GM23248 (cell line): ENCODE data around the gene ZNF689. TPM values are rescaled to one million over a fixed set of nuclear protein-coding genes. Genes with fewer than 3 reads are reported as not detected.
A peak's percentile ranks its signal among the peaks of the same experiment; 100 is the strongest.

ENCODE experiments used
- DNase-seq: peaks from one replicate; pipeline ENCODE4 v3.0.0-alpha.2; 2015
- H2AFZ ChIP-seq: fragments of 200-600 bp; sonication (generic); 2 replicates; pipeline ENCODE4 v1.6.1; 2016; ENCODE audit warnings: antibody characterized with exemption
- H3F3A ChIP-seq: fragments of 200-600 bp; sonication (generic); 2 replicates; pipeline ENCODE4 v1.6.1; 2016; ENCODE audit warnings: mild to moderate bottlenecking, antibody characterized with exemption, mixed run types; ENCODE audit not compliant: insufficient read depth
- H3K27ac ChIP-seq: fragments of 200-600 bp; sonication (generic); 2 replicates; pipeline ENCODE4 v1.5.1; 2016; ENCODE audit warnings: mild to moderate bottlenecking
- H3K27me3 ChIP-seq: fragments of 200-600 bp; sonication (generic); replicated peaks from 2 replicates; pipeline ENCODE4 v1.6.1; 2016; ENCODE audit warnings: mild to moderate bottlenecking; ENCODE audit not compliant: insufficient read depth
- H3K36me3 ChIP-seq: fragments of 200-600 bp; sonication (generic); 2 replicates; pipeline ENCODE4 v1.6.1; 2016; ENCODE audit warnings: low read depth, mild to moderate bottlenecking
- H3K4me1 ChIP-seq: fragments of 200-600 bp; sonication (generic); 2 replicates; pipeline ENCODE4 v1.6.1; 2016; ENCODE audit warnings: mild to moderate bottlenecking; ENCODE audit not compliant: insufficient read depth
- H3K4me2 ChIP-seq: fragments of 200-600 bp; sonication (generic); one replicate; pipeline ENCODE4 v1.6.1; 2016; ENCODE audit warnings: mild to moderate bottlenecking; ENCODE audit not compliant: unreplicated experiment
- H3K4me3 ChIP-seq: fragments of 200-600 bp; sonication (generic); 2 replicates; pipeline ENCODE4 v1.5.1; 2016; ENCODE audit warnings: mild to moderate bottlenecking
- H3K79me2 ChIP-seq: fragments of 200-600 bp; sonication (generic); 2 replicates; pipeline ENCODE4 v1.6.1; 2016; ENCODE audit warnings: mild to moderate bottlenecking; ENCODE audit not compliant: insufficient read depth
- H3K9ac ChIP-seq: fragments of 200-600 bp; sonication (generic); 2 replicates; pipeline ENCODE4 v1.6.1; 2016; ENCODE audit warnings: mild to moderate bottlenecking
- H3K9me2 ChIP-seq: fragments of 200-600 bp; sonication (generic); 2 replicates; pipeline ENCODE4 v1.6.1; 2016; ENCODE audit warnings: mixed run types, mild to moderate bottlenecking, moderate library complexity; ENCODE audit not compliant: insufficient read depth
- H3K9me3 ChIP-seq: fragments of 200-600 bp; sonication (generic); one replicate; pipeline ENCODE4 v1.6.1; 2017; ENCODE audit warnings: low read depth
- H4K20me1 ChIP-seq: fragments of 200-600 bp; sonication (generic); 2 replicates; pipeline ENCODE4 v1.6.0; 2016; ENCODE audit not compliant: insufficient read depth
- EZH2 ChIP-seq: fragments of 200-600 bp; sonication (generic); IDR thresholded peaks from 2 replicates; pipeline ENCODE4 v1.6.1; 2018; ENCODE audit warnings: antibody characterized with exemption, mild to moderate bottlenecking; ENCODE audit not compliant: insufficient read depth, poor library complexity, severe bottlenecking
- EZH2phosphoT487 ChIP-seq: fragments of 200-600 bp; sonication (generic); IDR thresholded peaks from 2 replicates; pipeline ENCODE4 v1.6.1; 2018; ENCODE audit warnings: antibody characterized with exemption, moderate library complexity, mild to moderate bottlenecking, low read depth; ENCODE audit not compliant: insufficient read depth
- WGBS, 2 experiments: methylation state at CpG; one replicate each; pipeline ENCODE4 v1.1.6; 2015 to 2017; ENCODE audit warnings: low lambda C conversion rate in 2 of 2, low coverage in 1 of 2; ENCODE audit errors: missing lambda C conversion rate in 2 of 2; 5-methylcytosine and 5-hydroxymethylcytosine counted together
- in situ Hi-C: fragments of 300-500 bp; cut with MboI; formaldehyde crosslinking; loops from 2 replicates; pipeline ENCODE4 v1.15.0; 2020
- polyA plus RNA-seq: library from polyadenylated mRNA; unstranded; fragments of >200 nt; fragmentation: Nextera tagmentation; extraction: Ambion mirVana; gene quantifications from 2 replicates; pipeline ENCODE4 v1.2.1, GENCODE V29; 2016
- total RNA-seq: library from RNA; depleted of rRNA; stranded (reverse); fragments of >200 nt; shearing (Covaris generic); gene quantifications from 2 replicates; pipeline ENCODE4 v1.2.3, GENCODE V29; 2014

The ZNF689 gene
- total and polyA plus RNA-seq, 2 experiments from 2014 or later = 5.1 to 5.7 TPM

DNA sequence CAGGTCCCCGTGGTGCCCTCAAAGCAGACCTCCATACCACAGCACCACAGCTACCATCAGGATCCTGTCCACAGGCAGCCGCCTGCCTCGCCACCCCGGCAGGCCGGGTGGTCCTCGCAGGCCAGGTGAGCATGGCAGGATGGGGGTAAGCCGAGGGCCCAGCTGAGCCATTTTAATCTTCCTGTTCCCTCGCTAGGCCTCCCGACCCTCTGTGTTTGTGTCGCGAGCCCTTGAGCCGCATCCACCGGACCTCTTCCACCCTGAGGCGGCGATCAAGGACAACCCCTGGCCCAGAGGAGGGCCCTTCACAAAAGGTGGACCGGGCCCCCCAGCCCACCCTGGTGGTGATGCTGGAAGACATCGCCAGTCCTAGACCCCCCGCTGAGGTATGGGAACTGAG lies 42.5 kb upstream of the ZNF689 start:
- Histone ChIP-seq H3K4me1 (peaks cover 16% of the 10 kb centered on the region), H3K4me3 (no peak overlapping the region), H3K36me3 (peaks cover 7% of the 10 kb centered on the region; the same call in 1 of the 2 replicates), H3K9me2 (no peaks in the 10 kb centered on the region), H3K9me3 (no peaks in the 10 kb centered on the region), H3K4me2 (no peak overlapping the region), H3K27ac (no peak overlapping the region), H4K20me1 (no peaks in the 10 kb centered on the region), H3K79me2 (peaks cover 24% of the 10 kb centered on the region), H3K27me3 (no peaks in the 10 kb centered on the region), H3K9ac (no peak overlapping the region), H2AFZ (no peak overlapping the region), H3F3A (peaks cover 18% of the 10 kb centered on the region)
- DNase-seq = no peak
- TF ChIP-seq EZH2phosphoT487 (no peak), EZH2 (no peak)
- in situ Hi-C loops = no loop called here
- 86 to 95% methylated on average over 14 to 18 of the region's 18 CpGs for WGBS, 2 experiments

DNA sequence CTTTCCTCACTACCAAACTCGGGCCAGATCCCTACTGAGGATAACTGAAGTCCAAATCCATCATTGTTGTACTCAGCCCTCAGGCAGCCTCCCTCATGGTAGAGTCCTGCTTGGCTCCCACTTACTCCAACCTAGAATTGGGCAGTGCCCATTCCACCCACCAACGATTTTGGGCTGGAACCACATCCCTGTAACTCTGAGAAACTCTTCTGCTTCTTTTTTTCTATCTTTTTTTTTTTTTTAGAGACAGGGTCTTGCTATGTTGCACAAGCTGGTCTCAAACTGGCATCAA lies 41.8 kb upstream of the ZNF689 start:
- Histone ChIP-seq H3K79me2 (peaks cover 24% of the 10 kb centered on the region), H3F3A (peaks cover 11% of the 10 kb centered on the region), H4K20me1 (no peaks in the 10 kb centered on the region), H3K9ac (peak overlapping the region; percentile 87), H3K36me3 (peaks cover 7% of the 10 kb centered on the region; the same call in 1 of the 2 replicates), H3K4me2 (peak overlapping the region; percentile 85), H2AFZ (peak overlapping the region; percentile 98), H3K4me3 (peak overlapping the region; percentile 96), H3K27me3 (no peaks in the 10 kb centered on the region), H3K9me3 (no peaks in the 10 kb centered on the region), H3K4me1 (peaks cover 11% of the 10 kb centered on the region), H3K9me2 (no peaks in the 10 kb centered on the region), H3K27ac (peak overlapping the region; percentile 72; the same call in 1 of the 2 replicates)
- TF ChIP-seq EZH2phosphoT487 = no peak
- no peak for TF ChIP-seq EZH2
- 3 to 6% methylated on average over 2 of the region's 2 CpGs for WGBS, 2 experiments
- in situ Hi-C loops = no loop called here
- no peak for DNase-seq

DNA sequence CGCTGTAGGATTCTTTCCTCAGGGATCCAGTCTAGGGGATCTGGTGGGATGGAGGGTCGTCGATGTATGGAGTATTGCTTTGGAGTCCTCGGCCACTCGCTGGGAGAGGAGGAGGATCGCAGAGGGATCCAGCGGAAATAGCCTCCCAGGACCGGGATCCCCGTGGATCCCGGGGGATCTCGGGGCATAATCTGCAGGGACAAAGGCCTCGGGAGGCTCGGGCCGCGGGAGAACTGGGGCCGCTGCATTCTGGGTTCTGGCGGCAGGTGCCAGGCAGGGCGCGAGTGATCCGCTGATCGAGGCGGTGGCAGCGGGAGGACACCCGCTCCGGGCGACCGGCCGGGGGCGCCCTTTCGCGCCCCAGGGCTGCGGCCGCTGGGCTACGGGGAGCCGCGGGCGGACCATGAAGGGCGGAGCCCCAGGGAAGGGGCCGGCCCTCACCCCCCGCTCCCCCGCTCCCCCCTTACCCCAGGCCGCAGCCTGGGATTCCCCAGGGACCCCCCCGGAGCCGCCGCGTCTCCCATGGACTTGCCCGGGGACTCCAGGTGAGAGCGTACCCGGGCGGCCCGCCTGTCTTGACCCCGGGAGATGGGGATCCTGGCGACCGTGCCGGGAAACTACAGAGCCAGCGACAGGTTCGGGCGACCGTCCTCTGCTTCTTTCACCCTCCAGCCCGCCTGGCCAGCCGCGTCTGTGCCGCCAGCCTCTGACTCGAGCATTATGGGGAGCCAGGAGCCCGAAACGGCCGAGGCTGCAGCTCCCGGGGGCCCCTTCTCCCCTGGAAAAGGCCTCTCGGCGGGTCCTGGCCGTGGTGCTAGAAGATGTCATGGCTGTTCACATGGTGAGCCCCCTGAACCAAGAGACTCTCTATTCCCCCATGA lies 41.2 kb upstream of the ZNF689 start:
- H3K27ac ChIP-seq = peak overlapping the region; percentile 72
- in situ Hi-C loops = no loop called here

DNA sequence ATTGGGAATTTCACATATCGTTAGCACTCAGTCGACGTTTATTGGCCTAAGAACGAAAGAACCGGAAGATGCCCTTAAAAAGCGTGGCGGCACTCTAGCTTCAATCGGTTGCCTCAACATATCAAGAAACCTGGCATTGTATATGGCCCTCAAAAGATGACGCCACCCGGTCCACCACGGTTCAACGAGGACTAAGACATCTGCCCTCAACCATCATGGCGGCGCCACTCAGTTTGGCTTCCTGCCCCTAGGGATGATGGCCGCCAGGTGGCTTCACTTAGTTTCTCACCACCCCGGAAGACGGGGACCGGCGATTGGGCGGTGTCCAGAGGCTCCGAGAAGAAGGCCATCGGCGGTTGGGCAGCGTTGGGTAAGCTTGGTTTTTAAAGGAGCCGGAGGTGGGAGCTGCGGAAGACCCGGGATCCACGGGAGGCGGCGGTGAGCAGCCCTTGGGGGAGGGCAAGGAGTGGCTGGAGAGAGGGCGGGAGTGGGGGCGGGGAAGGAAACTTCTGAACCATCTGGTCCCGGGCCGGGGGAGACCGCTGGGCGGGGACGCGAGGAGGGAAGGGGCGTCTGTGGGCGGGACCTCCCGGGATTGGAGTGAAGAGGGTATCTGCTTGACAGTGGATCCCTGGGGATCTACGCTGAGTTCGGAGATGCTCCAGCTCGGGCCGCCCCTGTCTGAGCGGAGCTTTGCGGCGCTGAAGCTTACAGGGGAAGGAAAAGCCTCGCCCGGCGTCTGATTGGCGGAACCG lies 40.4 kb upstream of the ZNF689 start, which contains the start of gene PRR14:
TSS of gene PRR14 (plus strand) at position 592 of the 755 bp plus-strand sequence. CDS start 686 bp downstream, outside the sequence.
- Histone ChIP-seq H3K27ac (peak within 1 kb of the TSS; percentile 72), H3K4me3 (peak within 1 kb of the TSS; percentile 96), H3K4me2 (peak within 1 kb of the TSS; percentile 85), H4K20me1 (no peaks in the 10 kb centered on the region), H3K79me2 (peaks cover 24% of the 10 kb centered on the region), H2AFZ (peak within 1 kb of the TSS; percentile 98), H3K9me2 (no peaks in the 10 kb centered on the region), H3K27me3 (no peaks in the 10 kb centered on the region), H3K9ac (peak within 1 kb of the TSS; percentile 87), H3K4me1 (peaks cover 9% of the 10 kb centered on the region), H3K9me3 (no peaks in the 10 kb centered on the region), H3K36me3 (no peaks in the 10 kb centered on the region), H3F3A (no peaks in the 10 kb centered on the region)
- peak; percentile 99 for DNase-seq
- TF ChIP-seq EZH2 (no peak), EZH2phosphoT487 (no peak)
- in situ Hi-C loops = no loop called here
- 2 to 3% methylated on average over 35 to 52 of the region's 53 CpGs for WGBS, 2 experiments

More for the DNA sequence above, 41.2 kb upstream of the ZNF689 start:
- peak overlapping the region; percentile 96 for H3K4me3 ChIP-seq
- peaks cover 9% of the 10 kb centered on the region for H3K4me1 ChIP-seq
- DNase-seq = peak; percentile 87
- peak overlapping the region; percentile 85 for H3K4me2 ChIP-seq
- H3K9me3 ChIP-seq = no peaks in the 10 kb centered on the region
- TF ChIP-seq EZH2 = no peak
- no peak for TF ChIP-seq EZH2phosphoT487
- H3K27me3 ChIP-seq = no peaks in the 10 kb centered on the region
- H3K9me2 ChIP-seq = no peaks in the 10 kb centered on the region
- H3F3A ChIP-seq = peaks cover 5% of the 10 kb centered on the region; the same call in 1 of the 2 replicates
- H2AFZ ChIP-seq = peak overlapping the region; percentile 98
- H4K20me1 ChIP-seq = no peaks in the 10 kb centered on the region
- H3K9ac ChIP-seq = peak overlapping the region; percentile 87
- WGBS, 2 experiments = 1% methylated on average over 47 to 58 of the region's 71 CpGs
- H3K36me3 ChIP-seq = peaks cover 7% of the 10 kb centered on the region; the same call in 1 of the 2 replicates
- H3K79me2 ChIP-seq = peaks cover 24% of the 10 kb centered on the region
